ENCODE data around the gene CDKAL1. TPM values are rescaled to one million over a fixed set of nuclear protein-coding genes. Genes with fewer than 3 reads are reported as not detected.

The CDKAL1 gene
- total and polyA plus RNA-seq, 2 of the 8 experiments (the other 6 are each of a cell fraction or from before 2014, with no cell fraction given): 8.4 to 24.6 TPM

- TF ChIP-seq YY1 (IDR thresholded peaks at IDR 0.05; ENCODE audit: low read depth, low read length) (no peak), CHD7 (IDR thresholded peaks at IDR 0.05; ENCODE audit: insufficient replicate concordance, low read length) (no peak), SP2 (IDR thresholded peaks at IDR 0.05; ENCODE audit: low read length) (no peak), CBX5 (IDR thresholded peaks at IDR 0.05; ENCODE audit: low read depth, low read length) (no peak), CREB1 (IDR thresholded peaks at IDR 0.05) (no peak), CTCF (IDR thresholded peaks at IDR 0.05; ENCODE audit: control extremely low read depth in 1 of 3, insufficient read depth in 1 of 3, low read depth in 1 of 3, low read length in 3 of 3) (no peak), BCL11A (IDR thresholded peaks at IDR 0.05; ENCODE audit: low read depth in 2 of 2, low read length in 2 of 2) (no peak), TEAD4 (IDR thresholded peaks at IDR 0.05; ENCODE audit: low read depth, low read length) (no peak), JUND (IDR thresholded peaks at IDR 0.05; ENCODE audit: low read length) (no peak)
These were observed 139.2 kb downstream of the CDKAL1 start (continued) for GRCh38 chr6:20673458-20673857.

Data from H1 (cell line).